ENCODE results near the gene KLHDC8A. TPM values are rescaled to one million over a fixed set of nuclear protein-coding genes. Genes with fewer than 3 reads are reported as not detected.
"Not testable (repeated sequence)": the region's sequence is repeated elsewhere in the genome, so short reads cannot be mapped to it uniquely, and the experiment has no call there.

KLHDC8A gene
- total RNA-seq, 1 donor from 2014 or later, result 46.7 TPM

- H3K4me1 Mint-ChIP-seq, result peaks cover 44% of the 10 kb centered on the region
- H3K36me3 Mint-ChIP-seq (ENCODE audit: low read depth), result no peaks in the 10 kb centered on the region
- H3K27me3 Mint-ChIP-seq (ENCODE audit: low read depth), result peaks cover 4% of the 10 kb centered on the region
- DNase-seq (ENCODE audit: low read depth, low spot score), result no peak
- H3K9me3 Mint-ChIP-seq, result no peaks in the 10 kb centered on the region
- H3K4me3 Mint-ChIP-seq, result no peak overlapping the region
- H3K27ac Mint-ChIP-seq (ENCODE audit: unreplicated experiment), result no peak overlapping the region
- TF ChIP-seq CTCF (conservative IDR thresholded peaks at IDR 0.05), result no peak
These were observed 13.0 kb upstream of the KLHDC8A start for GRCh38 chr1:205369701-205370123.

GRCh38 chr1:205368478-205368877 is 11.8 kb upstream of the KLHDC8A start:
- no peak for DNase-seq (ENCODE audit: low read depth, low spot score)
- Mint-ChIP-seq H3K4me3 (no peak overlapping the region), H3K27me3 (ENCODE audit: low read depth) (peaks cover 4% of the 10 kb centered on the region), H3K9me3 (no peaks in the 10 kb centered on the region), H3K36me3 (ENCODE audit: low read depth) (no peaks in the 10 kb centered on the region), H3K4me1 (peaks cover 36% of the 10 kb centered on the region), H3K27ac (ENCODE audit: unreplicated experiment) (no peak overlapping the region)
- TF ChIP-seq CTCF (conservative IDR thresholded peaks at IDR 0.05), result no peak

GRCh38 chr1:205365945-205366463 is 9.3 kb upstream of the KLHDC8A start:
- DNase-seq (ENCODE audit: low read depth, low spot score), result no peak
- H3K4me1 Mint-ChIP-seq, result peaks cover 23% of the 10 kb centered on the region
- H3K27me3 Mint-ChIP-seq (ENCODE audit: low read depth), result no peaks in the 10 kb centered on the region
- no peak overlapping the region for H3K27ac Mint-ChIP-seq (ENCODE audit: unreplicated experiment)
- TF ChIP-seq CTCF (conservative IDR thresholded peaks at IDR 0.05), result no peak
- H3K9me3 Mint-ChIP-seq, result no peaks in the 10 kb centered on the region
- no peak overlapping the region for H3K4me3 Mint-ChIP-seq
- H3K36me3 Mint-ChIP-seq (ENCODE audit: low read depth), result no peaks in the 10 kb centered on the region

GRCh38 chr1:205365086-205365485 is 8.4 kb upstream of the KLHDC8A start:
- peaks cover 32% of the 10 kb centered on the region for H3K4me1 Mint-ChIP-seq
- H3K4me3 Mint-ChIP-seq; H3K9me3 Mint-ChIP-seq; H3K36me3 Mint-ChIP-seq (ENCODE audit: low read depth); DNase-seq (ENCODE audit: low read depth, low spot score); H3K27me3 Mint-ChIP-seq (ENCODE audit: low read depth); H3K27ac Mint-ChIP-seq (ENCODE audit: unreplicated experiment): not testable (repeated sequence)

GRCh38 chr1:205360891-205361290 is 4.2 kb upstream of the KLHDC8A start:
- Mint-ChIP-seq H3K4me3 (no peak overlapping the region), H3K27me3 (ENCODE audit: low read depth) (no peaks in the 10 kb centered on the region), H3K4me1 (peaks cover 54% of the 10 kb centered on the region), H3K36me3 (ENCODE audit: low read depth) (no peaks in the 10 kb centered on the region), H3K27ac (ENCODE audit: unreplicated experiment) (peak overlapping the region; percentile 58), H3K9me3 (no peaks in the 10 kb centered on the region)
- TF ChIP-seq CTCF (conservative IDR thresholded peaks at IDR 0.05), result no peak
- DNase-seq (ENCODE audit: low read depth, low spot score), result no peak

- no peaks in the 10 kb centered on the region for H3K36me3 Mint-ChIP-seq (ENCODE audit: low read depth)
- H3K9me3 Mint-ChIP-seq, result no peaks in the 10 kb centered on the region
- peaks cover 57% of the 10 kb centered on the region for H3K4me1 Mint-ChIP-seq
- H3K27ac Mint-ChIP-seq (ENCODE audit: unreplicated experiment), result peak overlapping the region; percentile 87
- no peak for TF ChIP-seq CTCF (conservative IDR thresholded peaks at IDR 0.05)
- DNase-seq (ENCODE audit: low read depth, low spot score), result no peak
- H3K4me3 Mint-ChIP-seq, result peak overlapping the region; percentile 73
- H3K27me3 Mint-ChIP-seq (ENCODE audit: low read depth), result no peaks in the 10 kb centered on the region
These were observed 3.2 kb upstream of the KLHDC8A start for GRCh38 chr1:205359771-205360565.

Measured in neural crest cell (in vitro differentiated cells).